ENCODE data around the gene CCDC152.

The CCDC152 gene

DNA sequence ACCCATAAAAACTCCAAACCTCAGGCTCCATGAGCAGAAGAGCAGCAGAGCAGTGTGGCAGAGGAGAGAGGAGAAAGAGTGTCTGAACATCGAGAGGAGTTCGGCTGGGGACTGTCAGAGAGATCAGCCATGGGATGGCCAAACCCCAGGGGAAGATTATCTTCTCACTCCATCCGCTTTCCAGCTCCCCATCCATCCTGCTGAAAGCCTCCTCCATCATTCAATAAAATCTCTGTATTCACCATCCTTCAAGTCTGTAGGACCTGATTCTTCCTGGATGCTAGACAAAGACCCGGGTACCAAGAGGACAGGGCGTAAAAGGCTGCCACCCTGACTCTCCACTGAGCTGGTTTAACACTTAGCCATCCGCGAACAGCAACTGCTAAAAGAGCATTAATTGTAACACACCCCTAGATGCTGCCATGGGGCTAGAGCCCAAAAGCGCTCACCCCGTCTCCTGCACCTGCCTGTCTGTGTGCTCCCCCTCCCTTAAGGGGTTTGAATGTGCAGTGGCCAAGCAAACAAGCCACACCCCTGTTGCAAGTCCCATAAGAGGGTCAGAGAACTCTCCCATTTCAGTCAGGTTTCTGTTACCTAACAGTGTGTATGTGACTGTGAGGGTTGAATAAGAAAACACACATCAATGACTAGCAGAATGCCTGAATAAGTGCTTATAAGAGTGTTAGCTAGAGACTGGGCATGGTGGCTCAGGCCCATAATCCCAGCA, 69.0 kb downstream of the CCDC152 start:
- TF ChIP-seq, protein P1, sequence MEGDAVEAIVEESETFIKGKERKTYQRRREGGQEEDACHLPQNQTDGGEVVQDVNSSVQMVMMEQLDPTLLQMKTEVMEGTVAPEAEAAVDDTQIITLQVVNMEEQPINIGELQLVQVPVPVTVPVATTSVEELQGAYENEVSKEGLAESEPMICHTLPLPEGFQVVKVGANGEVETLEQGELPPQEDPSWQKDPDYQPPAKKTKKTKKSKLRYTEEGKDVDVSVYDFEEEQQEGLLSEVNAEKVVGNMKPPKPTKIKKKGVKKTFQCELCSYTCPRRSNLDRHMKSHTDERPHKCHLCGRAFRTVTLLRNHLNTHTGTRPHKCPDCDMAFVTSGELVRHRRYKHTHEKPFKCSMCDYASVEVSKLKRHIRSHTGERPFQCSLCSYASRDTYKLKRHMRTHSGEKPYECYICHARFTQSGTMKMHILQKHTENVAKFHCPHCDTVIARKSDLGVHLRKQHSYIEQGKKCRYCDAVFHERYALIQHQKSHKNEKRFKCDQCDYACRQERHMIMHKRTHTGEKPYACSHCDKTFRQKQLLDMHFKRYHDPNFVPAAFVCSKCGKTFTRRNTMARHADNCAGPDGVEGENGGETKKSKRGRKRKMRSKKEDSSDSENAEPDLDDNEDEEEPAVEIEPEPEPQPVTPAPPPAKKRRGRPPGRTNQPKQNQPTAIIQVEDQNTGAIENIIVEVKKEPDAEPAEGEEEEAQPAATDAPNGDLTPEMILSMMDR (IDR thresholded peaks at IDR 0.05; ENCODE audit: low read length, missing control alignments), result no peak
- H3K4me3 ChIP-seq (replicated peaks; ENCODE audit: low read depth, low read length), result no peak overlapping the region
- DNase-seq (ENCODE audit: low read depth), result no peak

GRCh38 chr5:42826757-42827515, 70.3 kb downstream of the CCDC152 start:
- TF ChIP-seq, protein P1 (IDR thresholded peaks at IDR 0.05; ENCODE audit: low read length, missing control alignments), result no peak
- no peak for DNase-seq (ENCODE audit: low read depth)
- H3K4me3 ChIP-seq (replicated peaks; ENCODE audit: low read depth, low read length), result no peak overlapping the region

DNA sequence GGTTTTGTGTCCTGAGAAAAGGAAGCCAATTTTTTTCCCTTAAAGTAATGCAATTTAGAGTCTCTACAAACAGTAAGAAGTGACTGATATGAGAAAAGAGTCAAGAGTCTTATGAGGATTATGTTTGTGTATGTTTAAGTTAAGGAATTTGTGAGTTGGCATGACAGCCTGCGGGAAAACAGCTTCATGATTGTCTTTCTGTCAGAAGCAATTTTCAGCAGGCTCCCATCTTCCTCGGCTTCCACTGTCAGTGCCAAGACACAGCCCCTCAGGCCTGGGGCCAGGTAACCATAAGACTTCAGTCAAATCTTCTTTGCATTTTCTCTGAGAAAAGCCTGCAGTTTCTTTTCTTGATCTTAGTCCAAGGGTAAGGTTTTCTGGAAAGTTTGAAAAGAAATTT, 72.1 kb downstream of the CCDC152 start:
- no peak for DNase-seq (ENCODE audit: low read depth)
- no peak overlapping the region for H3K4me3 ChIP-seq (replicated peaks; ENCODE audit: low read depth, low read length)
- TF ChIP-seq, protein P1 (IDR thresholded peaks at IDR 0.05; ENCODE audit: low read length, missing control alignments), result no peak

GRCh38 chr5:42830924-42831323, 74.3 kb downstream of the CCDC152 start:
- H3K4me3 ChIP-seq (replicated peaks; ENCODE audit: low read depth, low read length), result no peak overlapping the region

DNA sequence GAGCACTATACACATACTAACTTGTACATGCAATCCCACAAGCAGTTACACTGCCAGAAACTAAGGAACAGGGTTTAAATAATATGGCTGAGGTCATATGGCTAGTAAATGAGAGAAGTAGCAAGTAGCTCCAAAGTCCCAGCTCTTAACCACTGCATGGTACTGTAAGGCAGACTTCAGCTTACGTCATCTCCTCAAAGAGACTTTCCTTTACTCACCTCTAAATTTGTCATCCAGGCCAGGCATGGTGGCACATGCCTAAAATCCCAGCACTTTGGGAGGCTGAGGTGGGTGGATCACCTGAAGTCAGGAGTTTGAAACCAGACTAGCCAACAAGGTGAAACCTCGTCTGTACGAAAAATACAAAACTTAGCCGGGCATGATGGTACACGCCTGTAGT, 75.4 kb downstream of the CCDC152 start:
- no peak for DNase-seq (ENCODE audit: low read depth)
- TF ChIP-seq, protein P1 (IDR thresholded peaks at IDR 0.05; ENCODE audit: low read length, missing control alignments), result no peak
- H3K4me3 ChIP-seq (replicated peaks; ENCODE audit: low read depth, low read length), result no peak overlapping the region

More at GRCh38 chr5:42830924-42831323, 74.3 kb downstream of the CCDC152 start:
- DNase-seq (ENCODE audit: low read depth), result no peak
- TF ChIP-seq, protein P1 (IDR thresholded peaks at IDR 0.05; ENCODE audit: low read length, missing control alignments), result no peak

GRCh38 chr5:42836070-42836769, 79.6 kb downstream of the CCDC152 start:
- DNase-seq (ENCODE audit: low read depth), result no peak
- TF ChIP-seq, protein P1 (IDR thresholded peaks at IDR 0.05; ENCODE audit: low read length, missing control alignments), result no peak
- no peak overlapping the region for H3K4me3 ChIP-seq (replicated peaks; ENCODE audit: low read depth, low read length)

All from fibroblast of pulmonary artery (primary cell).